Activated gamma-delta T cell (primary cell): ENCODE measurements around the gene HOXD11.

Source experiments
- DNase-seq: peaks from one replicate; lab custom pipeline; 2025; lab: John Stamatoyannopoulos, UW

HOXD11 gene

DNA sequence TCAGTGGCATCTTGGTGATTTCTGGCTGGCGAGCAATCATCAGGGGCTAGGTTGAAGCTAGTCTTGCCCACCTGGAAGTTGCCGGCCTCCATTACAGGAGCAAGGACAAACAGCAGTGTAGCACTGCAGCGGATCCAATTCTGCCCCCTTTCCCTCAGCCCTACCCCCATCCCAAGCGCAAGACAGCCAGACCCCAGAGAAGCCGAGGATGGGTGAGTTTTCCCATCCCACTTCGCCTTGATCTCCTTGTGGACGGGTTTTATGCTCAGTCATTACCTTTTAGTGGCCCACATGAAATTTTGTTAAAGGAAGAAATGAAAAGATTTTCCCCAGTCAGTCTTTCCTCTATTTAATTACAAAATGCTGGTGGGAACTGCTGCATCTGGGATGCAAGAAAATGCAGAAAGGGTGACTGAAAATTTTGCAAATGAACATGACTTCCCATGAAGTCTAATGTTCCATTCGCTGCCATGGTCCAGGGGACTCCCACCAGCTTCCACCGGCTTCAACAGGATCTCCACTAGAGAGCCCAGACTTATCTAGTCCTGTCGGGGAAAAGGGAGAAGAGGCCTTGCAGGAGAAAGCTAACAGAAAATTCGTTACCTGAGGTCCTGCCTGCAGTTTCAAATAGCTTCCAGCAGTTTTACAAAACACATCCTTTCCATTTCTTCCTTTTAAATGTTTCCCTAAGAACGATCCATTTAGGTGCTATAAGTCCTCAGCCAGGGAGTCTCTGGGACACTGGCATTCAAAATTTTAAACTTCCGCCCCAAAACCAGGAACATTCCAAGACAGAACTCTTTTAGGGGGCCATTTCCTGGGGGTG, 13.5 kb downstream of the HOXD11 start:
- no peak for DNase-seq

DNA sequence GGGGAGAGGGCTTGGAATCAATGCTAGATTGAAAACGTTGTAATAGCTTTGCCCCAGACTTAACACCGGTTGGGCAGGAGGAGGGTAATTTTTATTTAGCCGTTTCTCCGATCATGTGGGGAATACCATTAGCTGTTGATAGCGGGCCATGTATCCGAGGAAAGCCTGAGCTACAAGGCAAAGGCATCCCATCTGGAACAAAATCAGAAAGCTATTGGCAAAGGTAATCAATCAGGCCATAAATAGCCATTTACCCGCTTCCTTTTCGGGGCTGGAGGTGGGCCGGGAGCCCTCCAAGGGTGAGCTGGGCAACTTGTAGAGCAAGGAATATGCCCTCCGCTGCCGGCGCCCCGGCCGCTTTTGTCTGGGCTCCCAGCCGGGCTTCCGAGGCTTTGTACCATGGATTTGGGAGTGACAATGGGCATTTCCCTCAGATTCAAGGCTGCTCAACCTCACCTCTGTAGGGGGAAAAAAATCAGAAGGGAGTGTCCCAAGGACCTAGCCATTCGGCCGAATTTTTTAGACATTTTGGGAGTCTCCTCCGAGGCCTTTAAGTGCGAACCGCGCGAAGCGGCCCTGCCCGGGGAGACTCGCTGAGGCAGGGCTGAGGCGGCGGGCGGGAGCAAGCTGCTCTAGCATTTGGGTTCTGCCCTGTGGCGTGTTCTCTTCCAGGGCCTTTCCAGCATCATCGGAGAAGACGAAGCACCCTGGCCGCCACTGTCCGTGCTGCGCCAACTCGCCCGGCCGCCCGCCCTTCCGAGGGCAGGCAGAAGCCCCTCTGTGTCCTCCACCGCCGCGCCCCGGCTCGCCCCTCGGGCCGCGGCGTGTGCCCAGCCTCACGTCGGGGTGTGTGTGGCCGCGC, 14.3 kb downstream of the HOXD11 start:
- DNase-seq = no peak

DNA sequence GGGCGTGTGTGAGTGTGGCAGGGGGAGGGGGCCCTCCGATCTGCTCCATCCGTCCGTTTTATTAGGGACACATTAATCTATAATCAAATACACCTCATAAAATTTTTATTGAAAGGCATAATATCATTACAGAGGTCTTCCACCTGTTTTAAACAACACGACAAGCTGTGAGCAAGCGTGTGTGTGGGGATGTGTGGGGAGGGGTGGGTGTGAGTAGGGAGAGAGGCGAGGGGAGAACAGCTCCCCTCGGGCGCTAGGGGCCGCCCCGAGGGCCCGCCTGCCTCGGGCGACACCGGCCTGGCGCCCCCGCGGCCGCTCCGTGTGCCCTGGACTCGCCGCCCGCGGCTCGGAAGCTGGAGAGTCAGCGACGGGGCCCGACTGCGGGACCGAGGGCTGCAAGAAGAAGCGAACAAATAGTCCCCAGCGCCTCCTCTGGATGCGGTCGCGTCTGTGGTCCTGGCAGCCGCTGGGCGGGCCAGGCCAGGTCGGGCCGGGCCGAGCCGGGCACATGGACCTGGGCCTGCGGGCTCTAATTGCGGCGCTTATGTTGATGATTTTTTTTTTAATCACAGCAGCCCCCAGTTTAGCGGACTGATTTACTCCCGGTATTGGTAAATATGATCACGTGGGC, 15.1 kb downstream of the HOXD11 start:
- no peak for DNase-seq

DNA sequence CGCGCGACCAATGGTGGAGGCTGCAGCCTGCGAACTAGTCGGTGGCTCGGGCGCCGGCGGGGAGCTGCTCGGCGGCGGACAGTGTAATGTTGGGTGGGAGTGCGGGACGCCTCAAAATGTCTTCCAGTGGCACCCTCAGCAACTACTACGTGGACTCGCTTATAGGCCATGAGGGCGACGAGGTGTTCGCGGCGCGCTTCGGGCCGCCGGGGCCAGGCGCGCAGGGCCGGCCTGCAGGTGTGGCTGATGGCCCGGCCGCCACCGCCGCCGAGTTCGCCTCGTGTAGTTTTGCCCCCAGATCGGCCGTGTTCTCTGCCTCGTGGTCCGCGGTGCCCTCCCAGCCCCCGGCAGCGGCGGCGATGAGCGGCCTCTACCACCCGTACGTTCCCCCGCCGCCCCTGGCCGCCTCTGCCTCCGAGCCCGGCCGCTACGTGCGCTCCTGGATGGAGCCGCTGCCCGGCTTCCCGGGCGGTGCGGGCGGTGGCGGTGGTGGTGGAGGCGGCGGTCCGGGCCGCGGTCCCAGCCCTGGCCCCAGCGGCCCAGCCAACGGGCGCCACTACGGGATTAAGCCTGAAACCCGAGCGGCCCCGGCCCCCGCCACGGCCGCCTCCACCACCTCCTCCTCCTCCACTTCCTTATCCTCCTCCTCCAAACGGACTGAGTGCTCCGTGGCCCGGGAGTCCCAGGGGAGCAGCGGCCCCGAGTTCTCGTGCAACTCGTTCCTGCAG, 15.8 kb downstream of the HOXD11 start, which contains the start of gene HOXD9:
Gene HOXD9 (plus strand): TSS at position 37 of the 728 bp plus-strand sequence. CDS start 50 bp downstream, at position 87.
- DNase-seq = no peak

DNA sequence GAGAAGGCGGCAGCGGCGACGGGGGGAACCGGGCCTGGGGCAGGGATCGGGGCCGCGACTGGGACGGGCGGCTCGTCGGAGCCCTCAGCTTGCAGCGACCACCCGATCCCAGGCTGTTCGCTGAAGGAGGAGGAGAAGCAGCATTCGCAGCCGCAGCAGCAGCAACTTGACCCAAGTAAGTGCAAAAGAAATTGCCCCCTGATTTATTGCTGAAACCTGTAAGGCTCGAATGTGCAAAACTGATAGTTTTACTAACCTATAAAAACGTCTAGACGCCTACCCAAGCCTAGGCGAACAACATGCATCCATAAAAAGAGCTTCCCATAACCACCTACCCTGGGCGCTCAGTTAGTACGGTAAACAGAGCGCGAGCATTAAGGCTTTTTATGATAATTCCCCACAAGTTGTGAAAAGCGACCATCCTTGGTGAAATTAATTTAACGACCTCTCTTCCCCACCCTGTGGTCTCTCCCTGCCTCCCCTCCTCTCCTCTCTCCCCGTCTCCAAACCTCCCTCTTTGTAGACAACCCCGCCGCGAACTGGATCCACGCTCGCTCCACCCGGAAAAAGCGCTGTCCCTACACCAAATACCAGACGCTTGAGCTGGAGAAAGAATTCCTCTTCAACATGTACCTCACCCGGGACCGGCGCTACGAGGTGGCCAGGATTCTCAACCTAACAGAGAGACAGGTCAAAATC, 16.5 kb downstream of the HOXD11 start:
- DNase-seq = no peak

DNA sequence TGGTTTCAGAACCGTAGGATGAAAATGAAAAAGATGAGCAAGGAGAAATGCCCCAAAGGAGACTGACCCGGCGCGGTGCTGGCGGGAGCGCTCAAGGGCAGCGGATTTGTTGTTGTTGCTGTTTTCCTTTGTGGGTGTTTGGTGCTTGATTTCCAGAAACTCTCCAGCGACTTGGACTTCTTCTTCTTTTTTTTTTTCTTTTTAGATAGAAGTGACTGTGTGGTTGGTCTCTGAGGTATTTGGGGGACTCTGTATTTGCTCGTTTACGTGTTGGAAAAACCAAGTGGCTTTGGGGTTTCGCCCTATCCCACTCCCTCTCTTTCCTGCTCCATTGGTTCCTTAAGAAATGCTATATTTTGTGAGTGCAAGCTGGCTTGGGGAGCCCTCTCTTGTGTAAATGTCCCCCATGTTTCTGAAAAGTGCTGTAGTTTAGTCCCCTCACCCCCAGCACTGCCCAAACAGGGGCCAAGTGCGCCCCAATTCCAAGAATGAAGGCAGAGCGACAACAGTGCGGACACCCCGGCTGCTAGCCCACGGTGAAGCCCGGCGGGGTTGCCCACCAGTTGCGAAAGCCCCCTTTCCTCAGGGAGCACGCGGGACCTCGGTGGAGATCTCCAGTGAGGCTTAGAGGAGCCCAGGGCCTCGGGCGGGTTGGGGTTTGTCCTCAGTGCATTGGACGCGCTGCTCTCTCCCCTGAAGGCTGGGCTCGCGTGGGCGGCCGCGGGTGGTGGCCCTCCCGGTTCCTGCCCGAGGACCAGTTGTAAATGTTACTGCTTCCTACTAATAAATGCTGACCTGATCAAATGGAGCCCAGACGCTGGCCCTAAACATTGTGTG, 17.2 kb downstream of the HOXD11 start:
- DNase-seq = no peak

DNA sequence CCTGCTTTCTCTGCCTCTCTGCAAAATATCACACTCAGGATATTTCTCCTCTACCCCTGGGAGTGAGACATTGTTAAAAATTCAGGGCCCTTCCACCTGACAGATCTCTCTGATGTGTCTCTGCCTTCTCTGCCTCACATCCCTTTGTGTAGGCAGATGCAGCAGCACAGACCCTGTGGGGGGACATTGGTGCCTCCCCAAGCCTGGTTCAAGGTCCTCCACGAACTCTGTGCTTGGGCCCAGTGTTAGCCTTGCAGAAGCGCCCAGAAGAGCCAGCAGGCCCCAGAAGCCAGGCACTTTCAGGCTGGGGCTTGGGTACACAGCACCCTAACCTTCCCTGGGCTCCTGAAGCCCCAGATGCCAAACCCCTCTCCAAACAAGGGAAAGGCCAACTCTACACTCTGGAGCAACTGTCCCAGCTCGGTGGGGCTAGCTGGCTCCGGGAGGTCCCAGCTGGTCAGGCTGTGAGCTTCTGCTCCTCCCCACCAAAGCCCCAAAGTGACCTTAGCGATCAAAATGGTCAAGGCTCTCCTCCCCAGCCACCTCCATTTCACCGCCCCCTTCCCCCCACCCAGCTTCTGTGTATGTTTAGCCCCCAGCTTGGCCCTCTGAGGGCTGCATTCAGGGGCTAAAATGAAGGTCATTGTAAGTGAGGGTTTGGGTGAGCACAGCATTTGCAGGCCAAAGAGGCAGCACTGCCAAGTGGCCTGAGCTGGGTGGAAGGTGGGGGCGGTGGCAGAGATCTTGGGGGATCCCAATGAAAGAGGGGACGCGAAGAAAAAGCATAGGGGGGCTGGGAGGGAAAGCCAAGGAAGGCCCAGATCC, 18.1 kb downstream of the HOXD11 start:
- no peak for DNase-seq

DNA sequence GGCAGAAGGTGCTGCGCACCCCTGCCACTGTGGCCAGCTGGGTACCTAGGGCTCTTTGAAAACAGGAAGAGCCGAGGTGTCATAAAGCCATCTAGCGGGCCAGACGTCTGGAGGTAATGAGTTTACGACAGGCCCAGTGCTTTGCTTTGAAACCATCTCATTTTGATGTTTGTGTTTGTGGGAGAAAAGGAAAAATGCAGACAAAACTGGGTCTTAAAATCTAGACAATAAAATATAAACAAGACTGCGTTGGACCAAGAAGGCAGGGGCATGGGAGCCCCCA, 18.6 kb downstream of the HOXD11 start:
- DNase-seq = no peak

DNA sequence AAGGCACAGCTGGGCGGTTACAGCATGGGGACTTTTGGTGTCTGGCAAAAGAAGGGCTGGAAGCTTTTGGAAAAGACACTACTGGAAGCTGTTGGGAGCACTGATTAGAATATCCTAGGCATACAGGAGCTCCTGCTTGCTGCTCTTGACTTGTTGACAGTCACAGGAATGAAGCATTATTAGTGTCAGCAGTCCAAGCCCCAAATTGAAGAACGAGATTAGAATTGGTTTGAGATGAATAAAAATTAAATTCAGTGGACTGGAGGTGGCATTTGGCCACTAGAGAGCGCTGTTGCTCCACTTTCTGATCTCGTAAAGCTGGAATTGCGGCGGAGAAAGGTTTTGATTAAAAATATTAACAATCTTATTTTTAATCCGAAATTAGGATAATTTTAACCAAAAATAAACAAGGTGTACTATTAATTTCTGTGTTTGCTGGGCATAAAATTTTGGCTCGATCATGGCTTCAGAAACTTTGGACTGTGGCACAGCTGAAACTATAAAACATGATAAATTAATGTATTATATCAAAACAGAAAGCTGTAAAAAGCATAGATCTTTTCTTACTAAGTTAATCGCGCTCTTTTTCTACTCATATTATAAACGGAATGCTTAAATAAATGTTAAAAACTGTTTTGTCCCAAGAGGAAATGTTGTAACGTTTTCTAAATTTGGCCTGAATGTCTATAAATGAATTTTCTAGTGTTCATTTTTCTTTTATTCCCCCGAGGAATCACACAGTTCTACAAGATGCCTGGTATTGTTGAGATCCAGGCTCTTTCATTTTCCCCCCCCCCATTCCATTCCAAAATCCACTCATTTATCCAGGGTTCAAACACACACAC, 20.1 kb downstream of the HOXD11 start:
- no peak for DNase-seq

DNA sequence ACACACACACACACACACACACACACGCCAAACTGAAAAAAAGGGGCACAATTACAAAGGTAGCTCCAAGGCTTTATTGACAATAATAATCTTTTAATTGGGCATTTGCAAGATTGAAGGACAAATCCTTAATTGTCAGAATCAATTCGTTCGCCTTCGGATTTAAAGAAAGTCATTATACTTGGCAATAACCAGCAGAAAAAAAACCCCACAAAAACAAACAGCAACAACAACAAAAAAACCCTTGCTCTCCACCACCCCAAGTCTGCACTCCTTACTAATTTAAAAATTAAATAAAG, 20.6 kb downstream of the HOXD11 start:
- no peak for DNase-seq

DNA sequence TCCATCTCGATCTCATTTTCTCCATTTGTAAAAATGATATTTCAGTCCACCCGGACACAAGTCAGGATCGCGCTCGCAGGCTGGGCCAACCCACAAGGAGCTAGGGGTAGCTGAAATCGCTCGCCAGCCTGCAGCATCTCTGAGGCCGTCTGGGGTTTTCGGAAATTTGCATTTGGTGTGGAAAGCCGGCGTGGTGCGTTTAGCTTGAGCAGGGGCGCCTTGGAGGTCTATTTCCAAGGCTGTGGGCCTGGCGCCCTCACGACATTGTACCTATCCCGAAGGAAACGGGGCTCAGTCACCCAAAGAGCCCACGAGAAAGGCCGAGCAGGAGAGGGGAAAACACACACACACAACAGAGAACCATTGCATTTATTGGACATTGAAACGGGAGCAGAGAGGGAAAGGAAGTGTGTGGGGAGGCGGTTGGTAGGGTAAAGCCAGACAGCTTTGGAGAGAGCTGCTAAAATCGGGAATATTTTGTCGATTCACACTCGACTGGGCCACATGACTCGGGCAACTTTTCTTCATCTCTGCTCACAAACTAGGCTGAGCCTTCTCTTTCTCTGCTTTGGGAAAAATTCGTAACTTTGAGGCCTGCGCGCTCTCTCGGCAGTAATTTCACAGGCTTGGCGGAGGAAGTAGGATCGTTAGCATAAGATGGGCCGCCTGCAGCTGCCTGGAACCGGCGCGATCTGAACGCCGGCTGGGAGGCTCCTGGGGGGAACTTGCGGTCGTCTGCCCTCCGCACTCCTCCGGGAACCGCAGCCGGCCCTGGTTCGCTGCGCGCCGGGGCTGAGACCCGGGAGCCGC, 21.3 kb downstream of the HOXD11 start:
- no peak for DNase-seq

DNA sequence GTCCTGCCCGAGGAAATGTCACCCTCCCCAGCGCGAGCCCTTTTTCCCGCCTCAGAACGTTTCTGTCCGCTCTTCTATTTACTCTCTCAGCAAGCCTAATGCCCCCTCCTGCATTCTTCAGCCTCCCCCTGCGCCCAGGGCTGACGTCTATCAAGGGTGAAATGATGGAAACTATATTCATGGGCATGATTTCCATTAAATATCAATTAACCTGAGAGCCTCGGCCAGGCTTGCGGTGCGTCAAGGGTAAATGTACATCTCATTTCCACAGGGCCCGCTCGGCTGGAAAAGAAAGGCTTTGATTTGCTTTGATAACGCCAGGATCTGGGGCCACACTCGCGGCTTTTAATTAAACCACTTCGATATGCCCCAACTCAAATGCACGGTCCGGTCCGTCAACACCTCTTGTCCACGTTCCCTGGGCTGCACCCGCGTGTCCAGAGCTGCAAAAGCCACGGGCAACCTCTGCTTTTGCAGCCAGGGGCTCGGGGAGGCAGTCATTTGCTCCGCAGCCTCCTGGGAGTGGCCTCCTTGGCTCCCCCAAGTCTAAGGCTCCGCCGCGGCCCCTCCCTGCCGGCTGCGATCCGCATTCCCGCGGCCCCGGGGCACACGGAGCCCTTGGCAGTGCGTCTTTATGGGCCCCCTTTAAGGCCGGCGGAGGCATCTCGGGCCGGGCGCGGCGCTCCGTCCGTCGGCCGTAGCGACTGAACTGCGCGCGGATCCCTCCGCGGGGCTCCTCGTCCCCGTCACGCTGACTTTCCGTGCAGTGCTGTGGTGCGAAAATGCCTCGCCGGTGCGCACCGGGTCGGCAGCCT, 22.1 kb downstream of the HOXD11 start, which contains the start of gene HOXD8:
Gene HOXD8 (plus strand): TSS at position 724 of the 815 bp plus-strand sequence. CDS start 662 bp downstream, outside the sequence.
- DNase-seq = no peak

DNA sequence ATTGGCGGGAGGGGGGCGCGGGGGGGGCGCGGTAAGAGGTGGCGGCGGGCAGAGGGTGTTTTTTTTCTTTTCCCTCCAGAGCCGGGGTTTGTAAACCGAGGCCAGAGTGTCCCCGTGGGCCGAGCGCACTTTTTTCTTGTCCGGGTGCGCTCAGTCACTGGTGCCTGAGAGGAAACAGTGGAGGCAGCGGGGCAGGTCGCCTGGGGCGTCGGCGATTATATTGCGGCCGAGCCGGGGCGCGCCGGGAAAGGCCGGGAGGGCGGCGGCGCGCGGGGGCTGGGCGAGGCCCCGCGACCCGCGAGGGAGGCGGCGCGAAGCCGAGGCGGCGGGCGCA, 22.7 kb downstream of the HOXD11 start:
- DNase-seq = no peak

DNA sequence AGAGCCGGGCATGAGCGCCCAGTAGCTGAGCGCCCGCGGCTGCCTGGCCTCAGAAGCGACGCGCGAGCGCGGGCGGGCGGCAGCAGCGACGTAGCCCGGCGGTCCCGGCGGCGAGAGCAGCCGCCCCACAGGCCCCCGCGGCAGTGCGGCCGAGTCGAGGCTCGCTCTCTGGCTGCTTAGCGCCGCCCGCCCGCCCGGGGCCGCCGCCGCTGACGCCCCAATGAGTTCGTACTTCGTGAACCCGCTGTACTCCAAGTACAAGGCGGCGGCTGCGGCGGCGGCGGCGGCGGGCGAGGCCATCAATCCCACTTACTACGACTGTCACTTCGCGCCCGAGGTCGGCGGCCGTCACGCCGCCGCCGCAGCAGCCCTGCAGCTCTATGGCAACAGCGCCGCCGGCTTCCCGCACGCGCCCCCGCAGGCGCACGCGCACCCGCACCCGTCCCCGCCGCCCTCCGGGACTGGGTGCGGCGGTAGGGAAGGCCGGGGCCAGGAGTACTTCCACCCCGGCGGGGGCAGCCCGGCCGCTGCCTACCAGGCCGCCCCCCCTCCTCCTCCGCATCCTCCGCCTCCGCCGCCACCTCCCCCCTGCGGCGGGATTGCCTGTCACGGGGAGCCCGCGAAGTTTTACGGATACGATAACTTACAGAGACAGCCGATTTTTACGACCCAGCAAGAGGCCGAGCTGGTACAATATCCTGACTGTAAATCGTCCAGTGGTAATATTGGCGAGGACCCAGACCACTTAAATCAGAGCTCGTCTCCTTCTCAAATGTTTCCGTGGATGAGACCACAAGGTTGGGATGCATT, 23.3 kb downstream of the HOXD11 start:
- DNase-seq = peak; percentile 26

DNA sequence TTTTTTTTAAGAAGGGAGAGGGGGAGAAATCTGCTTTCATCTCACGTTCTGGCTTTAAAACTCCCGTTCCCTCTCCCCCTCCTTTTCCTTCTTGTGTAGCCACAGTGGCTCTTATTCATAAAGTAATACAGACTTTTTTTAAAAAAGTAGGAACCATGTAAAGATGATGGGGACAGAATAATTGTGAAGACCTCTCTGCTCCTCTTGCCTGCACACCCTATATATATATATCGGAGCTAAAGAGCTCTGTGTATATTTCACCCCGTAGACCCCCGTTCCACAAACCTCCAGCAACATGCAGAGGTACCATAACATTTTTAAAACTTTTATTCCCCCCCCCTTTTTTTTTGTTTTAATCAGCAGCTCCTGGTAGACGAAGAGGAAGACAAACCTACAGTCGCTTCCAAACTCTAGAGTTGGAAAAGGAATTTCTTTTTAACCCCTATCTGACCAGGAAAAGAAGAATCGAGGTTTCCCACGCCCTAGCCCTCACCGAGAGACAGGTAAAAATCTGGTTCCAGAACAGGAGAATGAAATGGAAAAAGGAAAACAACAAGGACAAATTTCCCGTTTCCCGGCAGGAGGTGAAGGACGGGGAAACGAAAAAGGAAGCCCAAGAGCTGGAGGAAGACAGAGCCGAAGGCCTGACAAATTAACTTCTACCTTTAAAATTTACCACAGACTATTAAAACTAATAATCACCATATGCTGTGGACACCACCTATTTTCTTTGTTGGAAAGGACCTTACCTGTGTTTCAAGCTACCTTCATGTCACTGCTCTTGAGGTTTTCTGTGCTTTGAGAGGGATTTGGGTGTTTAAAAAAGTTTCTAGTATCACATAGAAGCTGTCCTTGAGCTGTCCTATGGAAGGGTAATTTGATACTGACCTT, 24.1 kb downstream of the HOXD11 start:
- no peak for DNase-seq
